ENCODE results near the gene EPS8L2. TPM values are rescaled to one million over a fixed set of nuclear protein-coding genes. Genes with fewer than 3 reads are reported as not detected.
A peak's percentile ranks its signal among the peaks of the same experiment; 100 is the strongest.

The EPS8L2 gene
- total and polyA plus RNA-seq, 2 of the 13 experiments (the other 11 are each of a cell fraction or from before 2014, with no cell fraction given): 89.3 to 416 TPM

DNA sequence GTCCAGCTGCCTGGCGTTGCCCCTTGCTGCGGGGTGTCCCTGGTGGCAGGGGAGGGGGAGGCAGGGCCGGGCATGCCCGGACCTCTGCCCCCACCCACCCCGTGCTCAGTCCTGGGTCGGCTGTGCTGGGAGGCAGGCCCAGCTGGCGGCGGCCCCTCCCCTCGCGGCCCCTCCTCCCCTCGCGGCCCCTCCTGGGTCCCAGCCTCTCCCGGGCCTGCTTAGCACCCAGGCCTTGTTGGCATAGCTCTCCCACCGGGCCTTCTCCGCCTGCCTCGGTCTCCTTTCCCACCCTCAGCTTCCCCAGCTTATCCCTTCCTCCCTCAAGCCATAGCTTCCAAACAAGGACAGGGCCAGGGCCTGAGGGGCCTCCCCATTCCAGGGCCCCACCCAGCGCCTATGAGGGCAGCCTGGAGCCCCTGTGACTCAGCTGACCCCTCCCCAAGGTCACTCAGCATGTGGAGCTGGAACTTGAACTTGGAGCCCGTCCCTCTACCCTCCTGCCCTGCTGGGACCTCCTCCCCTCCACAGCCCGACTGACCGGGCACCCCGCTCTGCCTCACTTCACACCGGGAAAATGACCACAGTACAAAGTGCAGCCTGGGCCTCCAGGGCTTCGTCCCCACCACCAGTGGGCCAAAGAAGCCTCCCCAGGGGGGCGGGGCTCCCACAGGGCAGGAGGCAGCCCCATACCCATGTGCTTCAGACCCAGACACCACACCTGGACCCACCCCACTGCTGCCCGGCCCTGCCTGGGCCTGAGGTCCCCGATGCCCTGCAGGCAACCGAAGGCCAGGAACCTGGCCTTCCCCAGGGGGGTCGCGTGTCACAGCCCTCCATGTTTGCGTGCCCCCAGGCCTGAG lies 1.2 kb downstream of the EPS8L2 start (continued):
- TF ChIP-seq, protein P1, sequence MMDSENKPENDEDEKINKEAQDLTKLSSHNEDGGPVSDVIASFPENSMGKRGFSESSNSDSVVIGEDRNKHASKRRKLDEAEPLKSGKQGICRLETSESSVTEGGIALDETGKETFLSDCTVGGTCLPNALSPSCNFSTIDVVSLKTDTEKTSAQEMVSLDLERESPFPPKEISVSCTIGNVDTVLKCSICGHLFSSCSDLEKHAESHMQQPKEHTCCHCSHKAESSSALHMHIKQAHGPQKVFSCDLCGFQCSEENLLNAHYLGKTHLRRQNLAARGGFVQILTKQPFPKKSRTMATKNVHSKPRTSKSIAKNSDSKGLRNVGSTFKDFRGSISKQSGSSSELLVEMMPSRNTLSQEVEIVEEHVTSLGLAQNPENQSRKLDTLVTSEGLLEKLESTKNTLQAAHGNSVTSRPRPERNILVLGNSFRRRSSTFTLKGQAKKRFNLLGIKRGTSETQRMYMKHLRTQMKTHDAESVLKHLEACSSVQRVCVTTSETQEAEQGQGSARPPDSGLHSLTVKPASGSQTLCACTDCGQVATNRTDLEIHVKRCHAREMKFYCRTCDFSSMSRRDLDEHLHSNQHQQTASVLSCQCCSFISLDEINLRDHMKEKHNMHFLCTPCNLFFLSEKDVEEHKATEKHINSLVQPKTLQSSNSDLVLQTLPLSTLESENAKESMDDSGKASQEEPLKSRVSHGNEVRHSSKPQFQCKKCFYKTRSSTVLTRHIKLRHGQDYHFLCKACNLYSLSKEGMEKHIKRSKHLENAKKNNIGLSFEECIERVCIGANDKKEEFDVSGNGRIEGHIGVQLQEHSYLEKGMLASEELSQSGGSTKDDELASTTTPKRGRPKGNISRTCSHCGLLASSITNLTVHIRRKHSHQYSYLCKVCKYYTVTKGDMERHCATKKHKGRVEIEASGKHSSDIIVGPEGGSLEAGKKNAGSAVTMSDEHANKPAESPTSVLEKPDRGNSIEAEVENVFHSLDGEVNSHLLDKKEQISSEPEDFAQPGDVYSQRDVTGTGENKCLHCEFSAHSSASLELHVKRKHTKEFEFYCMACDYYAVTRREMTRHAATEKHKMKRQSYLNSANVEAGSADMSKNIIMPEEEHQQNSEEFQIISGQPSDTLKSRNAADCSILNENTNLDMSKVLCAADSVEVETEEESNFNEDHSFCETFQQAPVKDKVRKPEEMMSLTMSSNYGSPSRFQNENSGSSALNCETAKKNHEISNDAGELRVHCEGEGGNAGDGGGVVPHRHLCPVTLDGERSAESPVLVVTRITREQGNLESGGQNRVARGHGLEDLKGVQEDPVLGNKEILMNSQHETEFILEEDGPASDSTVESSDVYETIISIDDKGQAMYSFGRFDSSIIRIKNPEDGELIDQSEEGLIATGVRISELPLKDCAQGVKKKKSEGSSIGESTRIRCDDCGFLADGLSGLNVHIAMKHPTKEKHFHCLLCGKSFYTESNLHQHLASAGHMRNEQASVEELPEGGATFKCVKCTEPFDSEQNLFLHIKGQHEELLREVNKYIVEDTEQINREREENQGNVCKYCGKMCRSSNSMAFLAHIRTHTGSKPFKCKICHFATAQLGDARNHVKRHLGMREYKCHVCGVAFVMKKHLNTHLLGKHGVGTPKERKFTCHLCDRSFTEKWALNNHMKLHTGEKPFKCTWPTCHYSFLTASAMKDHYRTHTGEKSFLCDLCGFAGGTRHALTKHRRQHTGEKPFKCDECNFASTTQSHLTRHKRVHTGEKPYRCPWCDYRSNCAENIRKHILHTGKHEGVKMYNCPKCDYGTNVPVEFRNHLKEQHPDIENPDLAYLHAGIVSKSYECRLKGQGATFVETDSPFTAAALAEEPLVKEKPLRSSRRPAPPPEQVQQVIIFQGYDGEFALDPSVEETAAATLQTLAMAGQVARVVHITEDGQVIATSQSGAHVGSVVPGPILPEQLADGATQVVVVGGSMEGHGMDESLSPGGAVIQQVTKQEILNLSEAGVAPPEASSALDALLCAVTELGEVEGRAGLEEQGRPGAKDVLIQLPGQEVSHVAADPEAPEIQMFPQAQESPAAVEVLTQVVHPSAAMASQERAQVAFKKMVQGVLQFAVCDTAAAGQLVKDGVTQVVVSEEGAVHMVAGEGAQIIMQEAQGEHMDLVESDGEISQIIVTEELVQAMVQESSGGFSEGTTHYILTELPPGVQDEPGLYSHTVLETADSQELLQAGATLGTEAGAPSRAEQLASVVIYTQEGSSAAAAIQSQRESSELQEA (CRISPR knock-in tag; IDR thresholded peaks at IDR 0.05; ENCODE audit: not compliant biosample characterization): no peak
- TF ChIP-seq KMT2B (CRISPR knock-in tag; IDR thresholded peaks at IDR 0.05): no peak
- no peak for TF ChIP-seq ZNF121 (CRISPR knock-in tag; IDR thresholded peaks at IDR 0.05)
- 0 out of 2 replicates have a peak, but pooled peaks have one; percentile 43 for TF ChIP-seq ZZZ3 (CRISPR knock-in tag; IDR thresholded peaks at IDR 0.05; ENCODE audit: borderline replicate concordance)
- 0 out of 2 replicates have a peak, but pooled peaks have one; percentile 31 for TF ChIP-seq HHEX (CRISPR knock-in tag; IDR thresholded peaks at IDR 0.05)
- TF ChIP-seq ZNF567 (CRISPR knock-in tag; IDR thresholded peaks at IDR 0.05; ENCODE audit: borderline replicate concordance): no peak; the same call in 1 of the 2 replicates
- TF ChIP-seq SUZ12 (IDR thresholded peaks at IDR 0.05; ENCODE audit: low read depth, low read length): no peak
- TF ChIP-seq, protein P2, sequence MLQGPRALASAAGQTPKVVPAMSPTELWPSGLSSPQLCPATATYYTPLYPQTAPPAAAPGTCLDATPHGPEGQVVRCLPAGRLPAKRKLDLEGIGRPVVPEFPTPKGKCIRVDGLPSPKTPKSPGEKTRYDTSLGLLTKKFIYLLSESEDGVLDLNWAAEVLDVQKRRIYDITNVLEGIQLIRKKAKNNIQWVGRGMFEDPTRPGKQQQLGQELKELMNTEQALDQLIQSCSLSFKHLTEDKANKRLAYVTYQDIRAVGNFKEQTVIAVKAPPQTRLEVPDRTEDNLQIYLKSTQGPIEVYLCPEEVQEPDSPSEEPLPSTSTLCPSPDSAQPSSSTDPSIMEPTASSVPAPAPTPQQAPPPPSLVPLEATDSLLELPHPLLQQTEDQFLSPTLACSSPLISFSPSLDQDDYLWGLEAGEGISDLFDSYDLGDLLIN (CRISPR knock-in tag; IDR thresholded peaks at IDR 0.05; ENCODE audit: borderline replicate concordance): no peak
- no peak for TF ChIP-seq NPAS2 (CRISPR knock-in tag; IDR thresholded peaks at IDR 0.05; ENCODE audit: borderline replicate concordance)
- 0 out of 2 replicates have a peak, but pooled peaks have one; percentile 49 for TF ChIP-seq DRAP1 (CRISPR knock-in tag; IDR thresholded peaks at IDR 0.05)
- TF ChIP-seq ZNF670 (CRISPR knock-in tag; IDR thresholded peaks at IDR 0.05; ENCODE audit: borderline replicate concordance): no peak; the same call in 1 of the 2 replicates
- TF ChIP-seq CREM (IDR thresholded peaks at IDR 0.05): peak; percentile 70
- no peak for TF ChIP-seq CREM (CRISPR knock-in tag; IDR thresholded peaks at IDR 0.05)
- TF ChIP-seq ZNF484 (CRISPR knock-in tag; IDR thresholded peaks at IDR 0.05; ENCODE audit: borderline replicate concordance, low read depth): no peak; the same call in 1 of the 2 replicates
- TF ChIP-seq RAD21 (CRISPR knock-in tag; IDR thresholded peaks at IDR 0.05): peak; percentile 44; the same call in 1 of the 2 replicates
- peak; percentile 20; the same call in 1 of the 2 replicates for TF ChIP-seq CBFB (CRISPR knock-in tag; IDR thresholded peaks at IDR 0.05)
- TF ChIP-seq KLF16 (CRISPR knock-in tag; IDR thresholded peaks at IDR 0.05): peak; percentile 4 to 84; a peak in 2 of 4 replicates
- no peak for TF ChIP-seq EHMT2 (IDR thresholded peaks at IDR 0.05; ENCODE audit: borderline replicate concordance, low read depth, low read length)

Data from HepG2 (cell line).